Osteoblast (primary cell): ENCODE measurements around the gene IGFL2. TPM values are rescaled to one million over a fixed set of nuclear protein-coding genes. Genes with fewer than 3 reads are reported as not detected.
"Not testable (repeated sequence)": the region's sequence is repeated elsewhere in the genome, so short reads cannot be mapped to it uniquely, and the experiment has no call there.

Experiments
- DNase-seq: peaks from one replicate; pipeline ENCODE4 v3.0.0; 2011; ENCODE audit warnings: low spot score, mixed read lengths; ENCODE audit not compliant: insufficient read length; ENCODE audit errors: missing footprints
- H2AFZ ChIP-seq: 2 replicates; pipeline ENCODE4 v1.6.0; 2011; ENCODE audit warnings: mild to moderate bottlenecking, low read length
- H3K27ac ChIP-seq: 2 replicates; pipeline ENCODE4 v1.5.1; 2011; ENCODE audit warnings: mild to moderate bottlenecking, low read depth, low read length, moderate library complexity
- H3K27me3 ChIP-seq: 2 replicates; pipeline ENCODE4 v1.6.0; 2012; ENCODE audit warnings: mild to moderate bottlenecking, control low read depth, inconsistent platforms, low read length, moderate library complexity; ENCODE audit not compliant: insufficient read depth
- H3K36me3 ChIP-seq: 2 replicates; pipeline ENCODE4 v1.5.1; 2011; ENCODE audit warnings: mild to moderate bottlenecking, low read length, control low read depth, moderate library complexity; ENCODE audit not compliant: insufficient read depth
- H3K4me1 ChIP-seq: 2 replicates; pipeline ENCODE4 v1.5.1; 2011; ENCODE audit warnings: mild to moderate bottlenecking, low read length, control low read depth, moderate library complexity; ENCODE audit not compliant: insufficient read depth
- H3K4me2 ChIP-seq: 2 replicates; pipeline ENCODE4 v1.6.0; 2011; ENCODE audit warnings: mild to moderate bottlenecking, low read length; ENCODE audit not compliant: insufficient read depth
- H3K4me3 ChIP-seq: fragments of 200-600 bp; sonication (generic); 3 replicates; pipeline ENCODE4 v1.5.1; 2012; ENCODE audit warnings: mild to moderate bottlenecking, low read length, inconsistent platforms; ENCODE audit not compliant: insufficient read depth
- H3K79me2 ChIP-seq: 2 replicates; pipeline ENCODE4 v1.6.0; 2012; ENCODE audit warnings: mild to moderate bottlenecking, low read length, control low read depth, inconsistent platforms; ENCODE audit not compliant: insufficient read depth
- H3K9me3 ChIP-seq: 2 replicates; pipeline ENCODE4 v1.5.1; 2011; ENCODE audit warnings: low read depth, low read length, control low read depth
- H4K20me1 ChIP-seq: 2 replicates; pipeline ENCODE4 v1.6.0; 2012; ENCODE audit warnings: mild to moderate bottlenecking, low read length, control low read depth; ENCODE audit not compliant: insufficient read depth
- CTCF ChIP-seq: IDR thresholded peaks from 2 replicates; pipeline ENCODE4 v1.5.1; 2011; ENCODE audit warnings: mild to moderate bottlenecking, low read depth, low read length, moderate library complexity; ENCODE audit errors: extremely low read depth
- total RNA-seq: library from RNA; depleted of rRNA; stranded (reverse); fragments of >200 nt; gene quantifications from 2 replicates; pipeline ENCODE4 v1.2.3, GENCODE V29; 2012

Gene IGFL2
- total RNA-seq, 1 donor, result not detected

GRCh38 chr19:46205183-46205984, 57.3 kb downstream of the IGFL2 start:
- Histone ChIP-seq H3K27me3 (peaks cover 58% of the 10 kb centered on the region), H3K4me2 (no peak overlapping the region), H4K20me1 (no peaks in the 10 kb centered on the region), H3K27ac (no peak overlapping the region), H3K9me3 (peaks cover 4% of the 10 kb centered on the region), H3K4me1 (no peaks in the 10 kb centered on the region), H2AFZ (no peak overlapping the region), H3K4me3 (no peak overlapping the region), H3K36me3 (no peaks in the 10 kb centered on the region), H3K79me2 (no peaks in the 10 kb centered on the region)
- TF ChIP-seq CTCF, result no peak
- DNase-seq, result no peak

DNA sequence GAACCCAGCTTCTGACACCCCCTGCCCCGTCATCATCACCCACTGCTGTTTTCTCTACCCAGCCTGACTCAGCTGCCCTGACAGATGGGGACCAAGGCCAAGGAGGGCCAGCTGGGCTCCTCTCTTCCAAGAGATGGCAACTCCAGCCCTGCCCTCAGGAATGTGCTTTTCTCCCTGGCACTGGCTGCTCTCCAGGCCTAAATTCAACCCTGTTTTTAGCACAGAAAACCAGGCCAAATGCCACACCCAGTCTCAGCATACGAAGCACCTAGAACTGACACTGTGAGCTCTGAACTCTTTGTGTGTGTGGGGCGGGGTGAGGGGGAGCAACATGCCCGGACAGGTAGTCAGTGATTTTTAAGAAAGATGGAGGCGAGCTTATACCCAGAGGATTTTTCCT, 58.1 kb downstream of the IGFL2 start:
- Histone ChIP-seq H3K4me2 (no peak overlapping the region), H3K79me2 (no peaks in the 10 kb centered on the region), H3K4me3 (no peak overlapping the region), H3K9me3 (peaks cover 4% of the 10 kb centered on the region), H4K20me1 (no peaks in the 10 kb centered on the region), H3K27ac (no peak overlapping the region), H3K36me3 (no peaks in the 10 kb centered on the region), H3K4me1 (no peaks in the 10 kb centered on the region), H3K27me3 (peaks cover 56% of the 10 kb centered on the region), H2AFZ (no peak overlapping the region)
- no peak for DNase-seq
- no peak for TF ChIP-seq CTCF

DNA sequence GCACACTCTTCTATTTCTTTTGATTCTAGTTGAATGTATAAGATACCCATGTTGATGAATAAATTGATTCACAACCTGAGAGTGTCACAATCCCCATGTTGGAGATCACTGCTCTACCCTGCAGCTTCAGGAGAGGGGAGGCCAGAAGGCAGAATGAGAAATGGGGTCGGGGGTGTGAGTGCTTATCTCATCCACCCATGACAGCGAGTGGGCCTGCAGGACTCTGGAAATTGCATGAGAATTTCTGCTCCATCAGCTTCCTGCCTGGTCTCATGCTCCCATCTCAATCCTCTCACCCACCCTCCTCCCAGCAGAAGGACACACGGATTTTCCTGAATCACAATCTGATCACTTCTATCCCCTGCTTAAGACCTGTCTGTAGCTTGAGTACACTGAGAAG, 58.6 kb downstream of the IGFL2 start:
- Histone ChIP-seq H4K20me1 (no peaks in the 10 kb centered on the region), H3K4me3 (no peak overlapping the region), H3K79me2 (no peaks in the 10 kb centered on the region), H3K4me1 (no peaks in the 10 kb centered on the region), H2AFZ (no peak overlapping the region), H3K36me3 (no peaks in the 10 kb centered on the region), H3K4me2 (no peak overlapping the region), H3K27ac (no peak overlapping the region), H3K27me3 (peaks cover 55% of the 10 kb centered on the region), H3K9me3 (peaks cover 4% of the 10 kb centered on the region)
- DNase-seq, result no peak
- TF ChIP-seq CTCF, result no peak

GRCh38 chr19:46207858-46208257, 59.8 kb downstream of the IGFL2 start:
- not testable (repeated sequence) for H3K27ac ChIP-seq, H3K4me2 ChIP-seq, H2AFZ ChIP-seq, H3K9me3 ChIP-seq, H3K79me2 ChIP-seq, H3K4me1 ChIP-seq, H4K20me1 ChIP-seq, H3K36me3 ChIP-seq, H3K4me3 ChIP-seq, DNase-seq
- H3K27me3 ChIP-seq, result peaks cover 60% of the 10 kb centered on the region
